Stimulated activated CD4-positive, alpha-beta T cell treated with anti-CD3 and anti-CD28 coated beads, Interleukin-12 subunit alpha, Interleukin-12 subunit beta, amount 100 ng/mL, for 24 hours (primary cell): ENCODE measurements around the gene OTOGL.
"Not testable (repeated sequence)": the region's sequence is repeated elsewhere in the genome, so short reads cannot be mapped to it uniquely, and the experiment has no call there.

Experiments used
- DNase-seq, 2 experiments: peaks; one replicate each; pipeline ENCODE4 v3.0.0-alpha.2; 2020; ENCODE audit warnings: low read depth in 2 of 2

The OTOGL gene

DNA sequence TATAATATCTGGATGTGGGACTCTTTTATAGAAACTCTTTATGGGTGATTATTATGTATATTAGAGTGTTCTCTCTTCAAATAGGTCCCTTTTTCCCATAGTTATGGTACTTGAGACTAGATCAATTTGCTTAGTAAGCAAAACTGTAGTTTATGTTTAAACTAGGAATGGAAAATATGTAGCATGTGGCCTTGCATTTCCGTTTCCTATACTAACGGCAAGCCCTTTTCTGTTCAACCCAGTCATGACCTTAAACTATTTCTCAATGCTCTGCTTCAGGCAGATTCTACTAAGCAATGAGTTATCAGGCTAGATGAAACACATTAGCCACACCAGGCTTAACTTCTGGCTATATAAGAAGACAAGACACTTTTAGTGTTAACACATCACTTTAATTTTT is 84.6 kb downstream of the OTOGL start:
- no peak for DNase-seq

GRCh38 chr12:80184926-80185325 is 85.6 kb downstream of the OTOGL start:
- DNase-seq, result no peak

DNA sequence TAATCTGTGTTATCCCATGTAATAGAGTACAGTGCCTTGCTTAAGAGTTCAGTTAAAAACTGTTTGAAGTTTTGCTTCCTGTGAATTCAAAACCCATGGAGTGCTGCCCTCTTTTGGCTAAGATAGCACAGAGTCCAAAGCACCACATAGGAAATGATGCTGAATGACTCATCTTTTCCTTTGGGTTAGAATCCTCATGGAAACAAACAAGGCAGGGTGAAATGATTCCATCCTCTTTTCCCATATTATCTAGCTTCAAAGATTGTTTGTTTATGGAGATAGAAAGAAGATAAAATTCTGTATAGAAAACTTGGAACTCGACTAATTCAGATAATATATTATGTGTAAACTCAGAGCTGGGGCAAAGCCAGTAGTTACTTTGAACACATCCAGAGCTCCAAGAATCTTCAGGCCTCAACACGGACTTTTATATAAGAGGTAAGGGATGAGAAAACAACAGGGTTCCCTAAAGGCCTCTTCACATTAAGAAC is 87.4 kb downstream of the OTOGL start:
- no peak for DNase-seq

- no peak for DNase-seq
These were observed 88.3 kb downstream of the OTOGL start for GRCh38 chr12:80187660-80188090.

DNA sequence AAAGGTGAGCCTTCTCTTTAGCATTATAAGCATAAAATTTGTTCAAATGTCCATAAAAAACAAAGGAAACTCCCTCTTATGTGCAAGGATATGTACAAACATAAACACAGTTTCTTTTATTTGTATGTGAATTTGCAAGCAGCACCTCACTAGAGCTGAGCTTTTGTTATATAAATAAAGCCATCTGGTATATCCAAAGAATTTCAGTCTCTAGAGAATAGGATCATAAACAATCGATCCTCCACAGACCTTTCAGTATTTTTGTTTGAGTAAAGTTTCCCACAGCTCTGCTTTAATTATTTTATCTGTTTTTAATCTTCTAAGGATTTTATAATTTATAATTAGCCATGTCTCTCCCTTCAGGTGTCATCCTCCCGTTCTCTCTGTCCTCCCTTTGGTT is 89.2 kb downstream of the OTOGL start:
- DNase-seq, result no peak

GRCh38 chr12:80189241-80189640 is 89.9 kb downstream of the OTOGL start:
- no peak for DNase-seq

DNA sequence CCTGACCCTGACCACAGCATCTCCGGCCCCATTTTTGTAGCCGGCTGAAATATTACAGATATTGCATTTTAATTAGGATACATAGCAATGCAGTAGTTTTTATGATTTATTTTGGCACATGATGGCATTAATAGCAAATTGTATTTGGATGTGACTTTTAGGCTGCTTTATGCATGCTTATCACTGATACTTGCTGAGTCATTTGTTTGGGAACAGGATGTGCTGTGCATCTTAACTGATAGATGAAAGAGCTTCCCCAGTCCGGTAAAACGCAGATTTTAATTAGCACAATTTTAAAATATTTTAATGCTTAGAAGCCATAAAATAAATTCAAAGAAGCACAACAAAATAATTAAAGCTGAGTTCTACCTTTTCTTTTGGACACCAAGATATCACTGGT is 90.7 kb downstream of the OTOGL start:
- DNase-seq, result no peak

DNA sequence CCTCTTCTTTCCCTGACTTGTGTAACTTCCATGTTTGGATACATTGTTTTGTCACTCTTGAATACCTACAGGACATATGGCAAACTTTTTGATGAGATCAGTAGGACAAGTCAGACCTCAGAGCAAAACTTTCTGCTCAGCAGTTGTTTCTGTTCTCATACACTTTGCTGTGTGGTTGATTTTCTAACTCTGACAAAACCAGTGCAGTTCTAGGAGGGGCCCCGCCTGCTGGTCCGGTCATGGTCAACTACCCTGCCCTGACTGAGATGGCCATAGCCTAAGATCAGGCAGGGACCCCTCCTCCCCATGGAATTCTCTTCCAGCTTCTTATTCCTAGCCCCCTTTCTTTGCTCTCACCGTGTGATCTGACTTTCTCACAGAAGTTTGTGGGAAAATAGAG is 92.8 kb downstream of the OTOGL start:
- DNase-seq, result no peak

DNA sequence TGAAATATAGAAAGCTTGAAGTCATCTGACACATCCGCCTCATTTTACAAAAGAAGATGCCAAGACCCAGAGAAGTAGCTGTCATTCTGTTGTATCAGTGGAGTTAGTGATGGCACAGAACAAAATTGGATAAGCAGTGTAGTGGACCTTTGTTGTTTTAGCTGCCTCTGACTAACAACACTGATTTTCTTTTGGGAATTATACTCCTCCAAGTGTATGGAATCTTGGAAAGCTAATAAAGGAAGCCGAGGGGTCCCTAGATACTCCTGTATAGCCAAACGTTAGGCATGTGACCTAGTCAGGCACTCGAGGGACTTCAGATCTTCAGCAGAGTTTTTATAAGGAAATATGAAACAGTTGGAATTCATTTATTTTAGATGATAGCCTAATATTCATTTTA is 94.5 kb downstream of the OTOGL start:
- DNase-seq, result no peak

- DNase-seq, result no peak
These were observed 95.9 kb downstream of the OTOGL start for GRCh38 chr12:80195074-80195726.

- no peak for DNase-seq
These were observed 96.4 kb downstream of the OTOGL start for GRCh38 chr12:80195737-80196136.

DNA sequence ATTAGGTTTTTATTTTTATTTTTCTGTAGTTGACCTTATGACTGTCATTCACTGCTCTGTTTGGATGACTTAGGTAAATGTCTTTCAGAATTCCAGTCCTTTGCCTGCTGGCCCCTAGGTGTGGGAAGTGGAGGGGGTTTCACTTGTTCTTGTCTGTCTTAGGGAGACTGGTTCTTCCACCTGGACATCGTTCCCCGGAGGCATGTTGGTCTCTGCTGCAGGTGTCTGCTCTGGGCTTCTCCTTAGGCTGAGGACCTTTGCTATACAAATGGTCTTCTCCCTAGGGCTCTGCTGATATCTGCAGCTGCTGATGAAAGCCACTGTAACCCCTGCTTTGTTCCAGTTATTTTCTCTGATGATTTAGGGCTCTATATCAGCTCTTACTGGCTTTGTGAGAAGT is 97.1 kb downstream of the OTOGL start:
- DNase-seq, result no peak

DNA sequence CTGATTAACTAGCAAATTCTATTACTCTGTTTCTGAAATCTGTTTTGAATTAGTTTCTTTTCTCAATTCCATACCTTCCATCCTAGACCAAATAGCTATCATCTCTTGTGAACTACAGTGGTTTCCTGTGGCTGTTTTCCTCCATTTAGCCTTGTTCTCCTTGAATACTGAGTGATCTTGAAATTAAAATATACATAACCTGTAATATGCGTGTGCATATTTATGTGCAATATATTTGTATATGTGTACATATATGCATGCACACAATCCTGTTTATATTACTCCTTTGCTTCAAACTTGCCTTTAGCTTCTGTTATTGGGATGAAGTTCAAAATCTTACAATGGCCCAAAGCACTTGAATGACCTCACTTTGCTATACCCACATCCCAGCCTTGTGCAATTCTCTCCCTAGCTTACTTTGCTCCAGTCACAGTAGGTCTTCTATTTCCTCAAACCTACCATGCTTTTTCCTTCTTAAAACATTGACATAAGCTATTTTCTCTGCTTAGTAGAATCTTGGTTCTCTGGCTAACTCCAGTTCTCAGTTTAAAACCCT is 99.5 kb downstream of the OTOGL start:
- no peak for DNase-seq

- DNase-seq, result no peak
These were observed 100.6 kb downstream of the OTOGL start for GRCh38 chr12:80199931-80200330.

DNA sequence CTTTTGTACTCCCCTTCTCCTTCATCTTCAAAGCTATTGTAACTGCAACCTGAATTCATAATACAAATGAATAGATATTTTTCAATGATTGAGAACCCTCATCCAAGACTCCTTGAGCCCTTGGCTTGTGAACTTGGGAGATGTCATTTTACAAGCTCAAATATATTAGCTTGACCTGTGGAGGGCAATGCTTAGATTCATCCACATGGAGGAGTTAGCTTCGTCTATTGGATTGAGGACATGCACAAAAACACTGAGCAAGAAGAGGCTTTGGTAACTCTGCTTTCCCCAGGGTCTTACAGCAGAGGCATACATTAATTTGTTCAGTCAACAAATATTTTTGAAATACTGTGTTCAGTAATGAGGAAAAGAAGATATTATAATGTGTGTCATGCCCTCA is 101.1 kb downstream of the OTOGL start:
- DNase-seq, result no peak

- DNase-seq, result no peak
These were observed 102.6 kb downstream of the OTOGL start for GRCh38 chr12:80201908-80202307.

DNA sequence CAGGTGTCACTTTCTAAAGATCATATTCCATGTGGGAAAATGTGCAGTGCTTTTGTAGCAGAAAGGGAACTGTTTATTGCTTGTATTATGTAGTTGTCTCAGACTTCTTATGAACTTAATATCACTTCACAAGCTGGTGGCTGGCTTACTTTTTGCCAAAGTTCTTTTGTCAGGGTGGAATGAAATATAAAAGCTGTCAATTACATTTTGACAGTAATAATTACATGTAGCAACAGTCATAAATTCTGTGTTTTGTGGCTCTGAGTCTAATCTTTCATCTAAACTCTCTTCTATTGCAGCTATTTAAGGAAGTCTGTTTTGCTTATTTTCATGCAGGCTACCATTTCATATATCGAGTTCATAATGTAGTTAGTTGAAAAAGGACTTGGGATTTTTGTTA is 106.6 kb downstream of the OTOGL start:
- DNase-seq, result no peak

DNA sequence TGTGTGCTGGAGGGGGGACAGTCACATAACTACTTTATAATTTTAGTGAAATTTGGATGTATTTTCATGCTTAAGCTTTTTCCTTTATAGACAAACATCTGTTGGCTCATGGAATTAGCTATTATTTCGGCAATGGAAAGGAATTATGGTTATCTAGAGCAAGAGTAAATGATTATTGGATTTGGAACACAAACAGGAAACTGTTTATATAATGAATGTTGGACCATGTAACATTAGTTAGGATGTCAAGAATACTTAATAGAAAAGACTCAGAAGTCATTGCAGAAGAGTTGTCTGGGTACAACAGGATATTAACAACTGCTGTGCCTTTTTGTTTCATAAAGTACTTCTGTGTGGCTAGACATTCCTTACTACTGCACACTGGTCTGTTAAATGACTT is 108.7 kb downstream of the OTOGL start:
- no peak for DNase-seq

DNA sequence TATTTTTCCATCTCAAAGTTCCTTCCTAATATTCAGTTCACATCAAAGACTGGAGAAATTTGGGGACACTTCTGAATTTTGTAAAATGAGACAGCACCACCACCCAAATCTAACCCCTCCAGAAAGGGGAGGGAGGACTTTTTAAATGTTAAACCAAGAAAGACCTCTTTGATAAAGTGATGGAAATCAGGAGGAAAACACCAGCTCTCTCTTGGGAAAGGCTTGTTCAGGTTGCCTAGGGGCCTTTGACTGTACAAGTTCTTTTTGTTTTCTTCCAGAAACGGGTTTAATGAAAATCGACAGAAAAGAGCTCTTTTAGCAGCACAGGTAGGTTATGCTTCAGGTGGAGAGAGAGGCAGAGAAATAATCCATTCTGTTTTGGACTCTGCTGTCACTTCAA is 112.3 kb downstream of the OTOGL start:
- DNase-seq, result no peak

DNA sequence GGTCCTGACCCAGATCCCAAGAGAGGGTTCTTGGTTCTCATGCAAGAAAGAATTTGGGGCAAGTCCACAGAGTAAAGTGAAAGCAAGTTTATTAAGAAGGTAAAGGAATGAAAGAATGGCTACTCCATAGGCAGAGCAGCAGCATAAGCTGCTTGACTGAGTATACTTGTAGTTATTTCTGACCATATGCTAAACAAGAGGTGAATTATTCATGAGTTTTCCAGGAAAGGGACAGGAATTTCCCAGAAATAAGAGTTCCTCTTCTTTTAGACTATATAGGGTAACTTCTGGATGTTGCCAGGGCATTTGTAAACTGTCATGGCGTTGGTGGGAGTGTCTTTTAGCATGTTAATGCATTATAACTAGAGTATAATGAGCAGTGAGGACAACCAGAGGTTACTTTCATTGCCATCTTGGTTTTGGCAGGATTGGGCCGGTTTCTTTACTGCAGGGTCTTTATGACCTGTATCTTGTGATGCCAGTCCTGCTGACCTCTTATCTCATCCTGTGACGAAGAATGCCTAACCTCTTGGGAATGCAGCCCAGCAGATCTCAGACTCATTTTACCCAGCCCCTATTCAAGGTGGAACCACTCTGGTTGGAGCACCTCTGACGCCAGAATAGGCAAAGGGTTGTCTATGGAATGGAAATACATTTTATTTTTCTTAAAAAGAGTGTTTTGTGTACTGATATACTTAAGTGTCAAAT is 113.8 kb downstream of the OTOGL start:
- DNase-seq, result no peak

GRCh38 chr12:80213871-80214270 is 114.5 kb downstream of the OTOGL start:
- no peak for DNase-seq

DNA sequence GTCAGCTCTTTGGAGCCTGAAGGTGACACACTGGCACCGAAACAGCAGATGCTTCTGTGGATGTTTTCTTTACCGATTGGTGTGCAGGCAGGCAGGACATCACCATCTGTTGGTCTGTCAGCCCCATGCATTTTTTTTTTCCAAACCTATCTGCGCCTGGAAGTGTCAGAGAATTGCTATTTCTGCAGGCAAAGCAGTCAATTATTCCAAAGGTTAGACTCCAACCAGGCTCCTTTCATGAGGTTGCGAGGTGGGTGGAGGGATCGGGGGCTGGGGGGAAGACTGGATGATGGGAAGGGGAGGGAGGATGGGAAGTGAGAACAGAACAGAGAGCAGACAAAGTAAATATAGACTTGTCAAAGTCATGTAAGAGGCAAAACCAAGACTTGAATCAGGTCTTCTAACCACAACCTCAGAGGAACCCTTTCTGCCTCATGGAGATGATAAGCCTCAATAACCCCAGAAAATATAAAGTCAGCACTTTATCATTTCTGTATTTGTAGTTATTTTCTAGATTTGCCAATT is 117.7 kb downstream of the OTOGL start:
- DNase-seq, result no peak

- DNase-seq, result not testable (repeated sequence)
These were observed 119.6 kb downstream of the OTOGL start for GRCh38 chr12:80218925-80219324.
